ENCODE results near the gene MT1M. TPM values are rescaled to one million over a fixed set of nuclear protein-coding genes. Genes with fewer than 3 reads are reported as not detected.
"Not testable (repeated sequence)": the region's sequence is repeated elsewhere in the genome, so short reads cannot be mapped to it uniquely, and the experiment has no call there.

Gene MT1M
- total RNA-seq, 2 donors from 2014 or later = not detected

- peak overlapping the region; percentile 96 for H3K27ac Mint-ChIP-seq
- H3K4me1 Mint-ChIP-seq = peaks cover 39% of the 10 kb centered on the region
- H3K9me3 Mint-ChIP-seq = no peaks in the 10 kb centered on the region
- H3K4me3 Mint-ChIP-seq = peak overlapping the region; percentile 98
- H3K27me3 Mint-ChIP-seq = no peaks in the 10 kb centered on the region
- ATAC-seq (replicated peaks) = no peak
- H3K36me3 Mint-ChIP-seq (ENCODE audit: low read depth) = peaks cover 6% of the 10 kb centered on the region
These were observed 17.1 kb upstream of the MT1M start for GRCh38 chr16:56615353-56615752.

DNA sequence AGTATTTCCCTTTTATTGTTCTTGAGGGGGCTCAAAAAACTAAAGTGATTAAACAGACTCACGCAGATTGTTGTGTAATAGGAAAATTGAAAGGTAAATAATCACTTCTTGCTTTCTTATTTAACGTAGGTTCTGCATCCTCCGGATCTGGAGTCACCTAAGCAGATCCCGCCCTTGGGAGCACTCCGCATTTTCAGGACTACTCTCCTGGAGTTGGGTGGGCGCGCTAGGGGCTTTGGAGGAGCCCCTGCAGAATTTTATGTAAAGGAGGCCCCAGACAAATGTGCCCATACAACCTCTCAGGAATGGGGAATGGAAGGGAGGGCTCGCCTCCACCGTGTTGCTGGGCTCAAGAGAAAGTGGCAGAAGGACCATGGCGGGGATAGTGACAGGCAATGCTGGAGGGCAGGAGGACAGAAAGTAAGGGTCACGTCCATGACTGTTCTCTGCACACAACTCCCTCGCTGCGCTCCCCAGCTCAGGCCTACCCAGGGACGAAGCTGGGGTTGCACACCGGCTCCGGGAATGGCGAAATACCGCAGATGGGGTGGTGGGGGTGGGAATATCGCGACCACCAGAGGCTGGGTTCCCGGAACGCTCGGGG lies 15.7 kb upstream of the MT1M start:
- peaks cover 26% of the 10 kb centered on the region for H3K4me1 Mint-ChIP-seq
- H3K27me3 Mint-ChIP-seq = no peaks in the 10 kb centered on the region
- H3K9me3 Mint-ChIP-seq = no peaks in the 10 kb centered on the region
- no peak overlapping the region for H3K27ac Mint-ChIP-seq
- H3K4me3 Mint-ChIP-seq = peak overlapping the region; percentile 67
- peaks cover 6% of the 10 kb centered on the region for H3K36me3 Mint-ChIP-seq (ENCODE audit: low read depth)
- ATAC-seq (replicated peaks) = no peak

DNA sequence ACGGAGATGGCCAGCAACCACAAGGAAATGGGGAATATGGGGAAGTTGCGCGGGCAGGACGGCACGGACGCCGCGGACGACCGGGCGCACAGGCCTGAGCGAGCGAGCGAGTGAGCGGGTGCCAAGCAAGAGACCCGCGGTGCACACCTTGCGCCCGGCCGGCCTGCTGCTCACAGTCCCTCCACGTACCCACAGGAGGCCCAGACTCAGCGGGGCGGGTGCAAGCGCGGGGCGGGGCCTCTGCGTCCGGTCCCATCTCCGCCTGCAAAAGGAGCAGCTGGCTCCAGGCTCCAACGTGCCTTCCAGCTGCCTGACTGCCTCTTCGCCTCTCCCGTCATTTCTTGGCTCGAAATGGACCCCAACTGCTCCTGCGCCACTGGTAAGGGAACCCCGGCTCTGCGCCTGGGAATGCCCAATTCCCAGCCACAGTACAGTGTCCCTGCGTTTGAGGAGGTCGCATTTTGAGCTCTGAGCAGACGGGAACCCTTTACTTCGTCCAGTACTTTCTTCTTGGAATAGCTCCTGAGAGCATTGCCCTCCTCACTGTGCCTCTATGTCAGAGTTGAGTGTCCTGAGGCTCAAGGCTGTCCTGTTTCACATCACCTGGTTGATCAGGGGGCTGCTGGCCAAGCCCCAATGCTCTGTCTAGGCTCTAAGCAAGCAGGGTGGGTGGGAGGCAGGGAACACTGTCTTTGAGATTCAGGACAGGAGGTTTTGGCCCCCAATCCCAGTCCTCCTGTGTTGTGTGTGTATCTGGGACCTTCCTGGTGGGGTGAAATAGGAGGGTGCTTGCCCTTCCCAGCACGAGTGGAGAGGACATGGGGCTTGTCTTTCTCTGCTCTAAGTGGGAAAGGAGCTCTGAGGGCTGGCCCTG lies 15.0 kb upstream of the MT1M start:
- peak; percentile 51 for ATAC-seq (replicated peaks)
- no peaks in the 10 kb centered on the region for H3K27me3 Mint-ChIP-seq
- peak overlapping the region; percentile 67 for H3K4me3 Mint-ChIP-seq
- peaks cover 4% of the 10 kb centered on the region for H3K36me3 Mint-ChIP-seq (ENCODE audit: low read depth)
- H3K9me3 Mint-ChIP-seq = no peaks in the 10 kb centered on the region
- peaks cover 24% of the 10 kb centered on the region for H3K4me1 Mint-ChIP-seq
- no peak overlapping the region for H3K27ac Mint-ChIP-seq

GRCh38 chr16:56618138-56618537 lies 14.3 kb upstream of the MT1M start:
- H3K4me1 Mint-ChIP-seq = peaks cover 22% of the 10 kb centered on the region
- no peaks in the 10 kb centered on the region for H3K9me3 Mint-ChIP-seq
- no peaks in the 10 kb centered on the region for H3K36me3 Mint-ChIP-seq (ENCODE audit: low read depth)
- peak overlapping the region; percentile 67 for H3K4me3 Mint-ChIP-seq
- H3K27ac Mint-ChIP-seq = no peak overlapping the region
- ATAC-seq (replicated peaks) = no peak
- H3K27me3 Mint-ChIP-seq = no peaks in the 10 kb centered on the region

GRCh38 chr16:56620339-56620897 lies 12.0 kb upstream of the MT1M start:
- no peaks in the 10 kb centered on the region for H3K36me3 Mint-ChIP-seq (ENCODE audit: low read depth)
- H3K4me1 Mint-ChIP-seq = peaks cover 6% of the 10 kb centered on the region
- ATAC-seq (replicated peaks) = no peak
- no peak overlapping the region for H3K27ac Mint-ChIP-seq
- H3K4me3 Mint-ChIP-seq = no peak overlapping the region
- no peaks in the 10 kb centered on the region for H3K9me3 Mint-ChIP-seq
- no peaks in the 10 kb centered on the region for H3K27me3 Mint-ChIP-seq

DNA sequence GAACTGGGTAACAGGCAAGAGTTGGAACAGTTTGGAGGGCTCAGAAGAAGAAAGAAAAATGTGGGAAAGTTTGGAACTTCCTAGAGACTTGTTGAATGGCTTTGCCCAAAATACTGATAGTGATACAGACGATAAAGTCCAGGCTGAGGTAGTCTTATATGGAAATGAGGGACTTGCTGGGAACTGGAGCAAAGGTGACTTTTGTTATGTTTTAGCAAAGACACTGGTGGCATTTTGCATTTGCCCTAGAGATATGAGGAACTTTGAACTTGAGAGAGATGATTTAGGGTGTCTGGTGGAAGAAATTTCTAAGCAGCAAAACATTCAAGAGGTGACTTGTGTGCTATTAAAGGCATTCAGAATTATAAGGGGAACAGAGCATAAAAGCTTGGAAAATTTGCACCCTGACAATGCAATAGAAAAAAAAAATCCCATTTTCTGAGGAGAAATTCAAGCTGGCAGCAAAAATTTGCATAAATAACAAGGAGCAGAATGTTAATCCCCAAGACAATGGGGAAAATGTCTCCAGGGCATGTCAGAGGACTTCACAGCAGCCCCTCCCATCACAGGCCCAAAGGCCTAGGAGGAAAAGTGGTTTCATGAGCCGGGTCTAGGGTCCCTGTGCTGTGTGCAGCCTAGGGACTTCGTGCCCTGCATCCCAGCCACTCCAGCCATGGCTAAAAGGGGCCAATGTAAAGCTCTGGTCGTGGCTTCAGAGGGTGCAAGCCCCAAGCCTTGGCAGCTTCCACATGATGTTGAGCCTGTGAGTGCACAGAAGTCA lies 10.6 kb upstream of the MT1M start:
- not testable (repeated sequence) for H3K4me3 Mint-ChIP-seq; H3K27me3 Mint-ChIP-seq; ATAC-seq (replicated peaks); H3K9me3 Mint-ChIP-seq; H3K36me3 Mint-ChIP-seq (ENCODE audit: low read depth); H3K27ac Mint-ChIP-seq
- peaks cover 11% of the 10 kb centered on the region for H3K4me1 Mint-ChIP-seq

DNA sequence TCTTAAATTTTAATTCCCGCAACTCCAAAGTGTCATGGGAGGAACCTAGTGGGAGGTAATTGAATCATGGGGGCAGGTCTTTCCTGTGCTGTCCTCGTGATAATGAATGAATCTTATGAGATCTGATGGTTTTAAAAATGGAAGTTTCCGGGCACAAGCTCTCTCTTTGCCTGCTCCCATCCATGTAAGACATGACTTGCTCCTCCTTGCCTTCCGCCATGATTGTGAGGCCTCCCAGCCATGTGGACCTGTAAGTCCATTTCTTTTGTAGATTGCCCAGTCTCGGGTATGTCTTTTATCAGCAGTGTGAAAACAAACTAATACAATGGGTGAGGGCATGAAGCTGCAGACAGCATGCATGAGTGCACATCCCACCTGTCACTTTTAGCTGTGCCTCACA lies 9.3 kb upstream of the MT1M start:
- H3K27ac Mint-ChIP-seq; ATAC-seq (replicated peaks); H3K27me3 Mint-ChIP-seq; H3K36me3 Mint-ChIP-seq (ENCODE audit: low read depth); H3K9me3 Mint-ChIP-seq; H3K4me3 Mint-ChIP-seq: not testable (repeated sequence)
- H3K4me1 Mint-ChIP-seq = peaks cover 11% of the 10 kb centered on the region

GRCh38 chr16:56623637-56624036 lies 8.8 kb upstream of the MT1M start:
- no peak overlapping the region for H3K27ac Mint-ChIP-seq
- no peak for ATAC-seq (replicated peaks)
- H3K9me3 Mint-ChIP-seq = no peaks in the 10 kb centered on the region
- H3K4me3 Mint-ChIP-seq = no peak overlapping the region
- peaks cover 4% of the 10 kb centered on the region for H3K27me3 Mint-ChIP-seq
- H3K4me1 Mint-ChIP-seq = peaks cover 11% of the 10 kb centered on the region
- no peaks in the 10 kb centered on the region for H3K36me3 Mint-ChIP-seq (ENCODE audit: low read depth)

GRCh38 chr16:56625140-56625942 lies 7.1 kb upstream of the MT1M start, which contains the start of gene MT1E:
TSS of gene MT1E (plus strand) at chr16:56625781. CDS start at chr16:56625852, 71 bp downstream.
- no peaks in the 10 kb centered on the region for H3K9me3 Mint-ChIP-seq
- peak within 1 kb of the TSS; percentile 85 for H3K4me3 Mint-ChIP-seq
- peak within 1 kb of the TSS; percentile 32 for H3K27ac Mint-ChIP-seq
- no peaks in the 10 kb centered on the region for H3K36me3 Mint-ChIP-seq (ENCODE audit: low read depth)
- ATAC-seq (replicated peaks) = peak; percentile 82
- H3K4me1 Mint-ChIP-seq = peaks cover 11% of the 10 kb centered on the region
- peaks cover 5% of the 10 kb centered on the region for H3K27me3 Mint-ChIP-seq

DNA sequence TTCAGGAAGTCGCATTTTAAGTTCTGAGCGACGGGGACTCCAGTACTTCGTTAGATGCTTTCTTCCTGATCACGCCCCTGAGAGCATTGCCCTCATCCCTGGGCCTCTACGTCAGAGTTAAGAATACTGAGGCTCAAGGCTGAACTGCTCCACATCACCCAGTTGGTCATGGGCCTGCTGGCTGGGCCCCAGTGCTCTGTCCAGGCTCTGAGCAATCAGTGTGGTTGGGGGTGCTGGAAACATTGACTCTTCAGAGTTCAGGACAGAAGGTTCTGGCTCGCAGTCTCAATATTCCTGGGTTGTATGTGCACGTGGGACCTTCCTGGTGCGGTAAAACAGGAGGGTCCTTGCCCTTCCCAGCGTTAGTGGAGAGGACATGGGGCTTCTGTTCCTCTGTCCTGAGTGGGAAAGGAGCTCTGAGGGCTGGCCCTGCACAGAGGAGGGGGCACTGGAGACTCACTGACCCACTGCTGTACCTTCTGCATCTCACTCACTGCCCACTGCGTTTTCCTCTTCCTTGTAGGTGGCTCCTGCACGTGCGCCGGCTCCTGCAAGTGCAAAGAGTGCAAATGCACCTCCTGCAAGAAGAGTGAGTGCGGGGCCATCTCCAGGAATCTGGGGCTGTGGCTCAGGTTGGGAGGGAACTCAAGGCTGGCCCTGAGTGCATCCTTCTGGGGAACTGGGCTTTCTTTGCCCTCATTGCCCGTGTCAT lies 6.4 kb upstream of the MT1M start:
- H3K27ac Mint-ChIP-seq = no peak overlapping the region
- peaks cover 11% of the 10 kb centered on the region for H3K4me1 Mint-ChIP-seq
- H3K9me3 Mint-ChIP-seq = no peaks in the 10 kb centered on the region
- H3K27me3 Mint-ChIP-seq = peaks cover 6% of the 10 kb centered on the region
- H3K4me3 Mint-ChIP-seq = peak overlapping the region; percentile 85
- ATAC-seq (replicated peaks) = peak; percentile 49
- no peaks in the 10 kb centered on the region for H3K36me3 Mint-ChIP-seq (ENCODE audit: low read depth)

DNA sequence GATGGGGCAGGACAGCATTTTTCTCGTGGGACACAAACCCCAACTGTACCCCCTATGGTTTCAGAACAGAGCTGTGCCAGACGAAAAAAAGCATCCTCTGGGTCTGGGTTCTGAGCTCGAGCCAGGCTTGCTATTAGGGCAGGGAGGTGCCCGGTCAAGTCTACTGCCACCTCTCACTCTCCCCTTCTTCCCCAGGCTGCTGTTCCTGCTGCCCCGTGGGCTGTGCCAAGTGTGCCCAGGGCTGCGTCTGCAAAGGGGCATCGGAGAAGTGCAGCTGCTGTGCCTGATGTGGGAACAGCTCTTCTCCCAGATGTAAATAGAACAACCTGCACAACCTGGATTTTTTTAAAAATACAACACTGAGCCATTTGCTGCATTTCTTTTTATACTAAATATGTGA lies 5.8 kb upstream of the MT1M start:
- peak overlapping the region; percentile 85 for H3K4me3 Mint-ChIP-seq
- no peak for ATAC-seq (replicated peaks)
- H3K27ac Mint-ChIP-seq = no peak overlapping the region
- peaks cover 12% of the 10 kb centered on the region for H3K4me1 Mint-ChIP-seq
- peaks cover 12% of the 10 kb centered on the region for H3K27me3 Mint-ChIP-seq
- H3K36me3 Mint-ChIP-seq (ENCODE audit: low read depth) = no peaks in the 10 kb centered on the region
- H3K9me3 Mint-ChIP-seq = no peaks in the 10 kb centered on the region

DNA sequence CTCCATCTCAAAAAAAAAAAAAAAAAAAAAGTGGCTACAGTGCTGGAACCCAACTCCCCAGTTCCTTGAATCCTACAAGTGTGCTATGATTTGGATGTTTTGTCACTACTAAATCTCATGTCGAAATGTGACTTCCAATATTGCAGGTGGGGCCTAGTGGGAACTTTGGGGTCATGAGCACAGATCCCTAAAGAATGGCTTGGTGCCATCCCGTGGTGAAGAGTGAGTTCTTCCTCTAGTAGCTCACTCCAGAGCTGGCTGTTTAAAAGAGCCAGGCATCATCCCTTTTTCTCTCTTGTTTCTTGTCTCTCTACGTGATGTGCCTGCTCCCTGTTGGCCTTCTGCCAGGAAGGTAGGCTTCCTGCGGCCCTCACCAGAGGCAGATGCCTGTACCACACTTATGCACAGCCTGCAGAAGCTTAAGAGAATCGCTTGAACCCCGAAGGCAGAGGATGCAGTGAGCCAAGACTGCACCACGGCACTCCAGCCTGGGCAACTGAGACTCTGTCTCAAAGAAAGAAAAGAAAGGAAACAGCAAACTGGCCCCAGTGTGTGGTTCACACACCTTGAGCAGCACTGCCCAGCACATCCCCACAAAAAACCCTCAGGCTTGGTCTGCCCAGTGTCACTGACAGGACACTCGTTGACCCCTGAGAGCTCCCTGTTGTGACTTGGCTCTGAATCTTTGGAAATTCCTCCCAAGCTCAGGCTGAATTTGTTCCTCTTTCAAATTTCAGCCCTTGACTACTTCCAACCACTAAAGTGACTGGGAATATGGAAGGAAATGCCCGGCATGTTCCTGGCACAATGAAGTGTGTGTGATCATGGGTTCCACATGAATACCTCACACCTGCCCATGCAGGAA lies 3.7 kb upstream of the MT1M start:
- H3K36me3 Mint-ChIP-seq (ENCODE audit: low read depth) = no peaks in the 10 kb centered on the region
- peaks cover 26% of the 10 kb centered on the region for H3K27me3 Mint-ChIP-seq
- no peak overlapping the region for H3K4me3 Mint-ChIP-seq
- H3K27ac Mint-ChIP-seq = no peak overlapping the region
- H3K9me3 Mint-ChIP-seq = no peaks in the 10 kb centered on the region
- ATAC-seq (replicated peaks) = no peak
- H3K4me1 Mint-ChIP-seq = peaks cover 15% of the 10 kb centered on the region
